ENCODE data around the gene C1R.

- TF ChIP-seq EZH2phosphoT487 (IDR thresholded peaks at IDR 0.05; ENCODE audit: borderline replicate concordance): no peak
- TF ChIP-seq CTCF (conservative IDR thresholded peaks at IDR 0.05; ENCODE audit: low read length): no peak
Measured at GRCh38 chr12:7068994-7069346, 23.3 kb downstream of the C1R start.
